HepG2 (cell line): Measurements from ENCODE around the gene ASPM.

ENCODE experiments used
- FOSL2 ChIP-seq: sonication (generic); formaldehyde crosslinking; IDR thresholded peaks from 2 replicates; pipeline ENCODE4 v1.4.0; 2020; ENCODE audit warnings: missing genetic modification reagents
- MAFG ChIP-seq: sonication (generic); formaldehyde crosslinking; IDR thresholded peaks from 2 replicates; pipeline ENCODE4 v1.5.1; 2020; ENCODE audit warnings: mild to moderate bottlenecking, missing genetic modification reagents
- TF ChIP-seq, protein P1 (sequence below): IDR thresholded peaks from 2 replicates; pipeline ENCODE4 v1.6.1; 2012; ENCODE audit warnings: low read depth, low read length, improper control_type of control experiment
- TF ChIP-seq, protein P2 (sequence below): sonication (generic); formaldehyde crosslinking; IDR thresholded peaks from 2 replicates; pipeline ENCODE4 v1.5.0; 2020; ENCODE audit warnings: mild to moderate bottlenecking, missing genetic modification reagents, moderate library complexity

DNA sequence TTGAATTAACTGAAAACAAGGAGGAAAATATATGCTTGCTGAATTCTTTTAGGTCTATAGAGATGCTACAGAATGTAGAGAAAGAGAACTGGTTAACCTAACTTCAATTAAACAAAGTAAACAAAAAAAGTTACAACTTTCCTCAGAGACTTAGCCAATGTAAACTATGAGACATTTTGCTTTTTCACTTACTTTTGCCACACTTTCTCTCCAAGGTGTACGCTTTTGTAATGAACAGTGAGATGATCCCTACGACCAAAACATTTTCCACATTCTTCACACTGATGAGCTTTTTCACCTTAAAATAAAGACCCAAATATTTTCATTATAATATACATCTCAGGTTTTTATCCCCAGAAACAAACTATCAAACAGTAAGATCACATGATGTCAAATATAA, 28.3 kb upstream of the ASPM start:
- TF ChIP-seq MAFG (CRISPR knock-in tag): no peak
- TF ChIP-seq, protein P1, sequence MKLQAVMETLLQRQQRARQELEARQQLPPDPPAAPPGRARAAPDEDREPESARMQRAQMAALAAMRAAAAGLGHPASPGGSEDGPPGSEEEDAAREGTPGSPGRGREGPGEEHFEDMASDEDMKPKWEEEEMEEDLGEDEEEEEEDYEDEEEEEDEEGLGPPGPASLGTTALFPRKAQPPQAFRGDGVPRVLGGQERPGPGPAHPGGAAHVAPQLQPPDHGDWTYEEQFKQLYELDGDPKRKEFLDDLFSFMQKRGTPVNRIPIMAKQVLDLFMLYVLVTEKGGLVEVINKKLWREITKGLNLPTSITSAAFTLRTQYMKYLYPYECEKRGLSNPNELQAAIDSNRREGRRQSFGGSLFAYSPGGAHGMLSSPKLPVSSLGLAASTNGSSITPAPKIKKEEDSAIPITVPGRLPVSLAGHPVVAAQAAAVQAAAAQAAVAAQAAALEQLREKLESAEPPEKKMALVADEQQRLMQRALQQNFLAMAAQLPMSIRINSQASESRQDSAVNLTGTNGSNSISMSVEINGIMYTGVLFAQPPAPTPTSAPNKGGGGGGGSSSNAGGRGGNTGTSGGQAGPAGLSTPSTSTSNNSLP: no peak
- no peak for TF ChIP-seq FOSL2 (CRISPR knock-in tag)
- TF ChIP-seq, protein P2, sequence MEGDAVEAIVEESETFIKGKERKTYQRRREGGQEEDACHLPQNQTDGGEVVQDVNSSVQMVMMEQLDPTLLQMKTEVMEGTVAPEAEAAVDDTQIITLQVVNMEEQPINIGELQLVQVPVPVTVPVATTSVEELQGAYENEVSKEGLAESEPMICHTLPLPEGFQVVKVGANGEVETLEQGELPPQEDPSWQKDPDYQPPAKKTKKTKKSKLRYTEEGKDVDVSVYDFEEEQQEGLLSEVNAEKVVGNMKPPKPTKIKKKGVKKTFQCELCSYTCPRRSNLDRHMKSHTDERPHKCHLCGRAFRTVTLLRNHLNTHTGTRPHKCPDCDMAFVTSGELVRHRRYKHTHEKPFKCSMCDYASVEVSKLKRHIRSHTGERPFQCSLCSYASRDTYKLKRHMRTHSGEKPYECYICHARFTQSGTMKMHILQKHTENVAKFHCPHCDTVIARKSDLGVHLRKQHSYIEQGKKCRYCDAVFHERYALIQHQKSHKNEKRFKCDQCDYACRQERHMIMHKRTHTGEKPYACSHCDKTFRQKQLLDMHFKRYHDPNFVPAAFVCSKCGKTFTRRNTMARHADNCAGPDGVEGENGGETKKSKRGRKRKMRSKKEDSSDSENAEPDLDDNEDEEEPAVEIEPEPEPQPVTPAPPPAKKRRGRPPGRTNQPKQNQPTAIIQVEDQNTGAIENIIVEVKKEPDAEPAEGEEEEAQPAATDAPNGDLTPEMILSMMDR (CRISPR knock-in tag): no peak
